ENCODE results near the gene PBX4. TPM values are rescaled to one million over a fixed set of nuclear protein-coding genes. Genes with fewer than 3 reads are reported as not detected.

Gene PBX4
- polyA plus RNA-seq, 1 experiment: 0.63 TPM

DNA sequence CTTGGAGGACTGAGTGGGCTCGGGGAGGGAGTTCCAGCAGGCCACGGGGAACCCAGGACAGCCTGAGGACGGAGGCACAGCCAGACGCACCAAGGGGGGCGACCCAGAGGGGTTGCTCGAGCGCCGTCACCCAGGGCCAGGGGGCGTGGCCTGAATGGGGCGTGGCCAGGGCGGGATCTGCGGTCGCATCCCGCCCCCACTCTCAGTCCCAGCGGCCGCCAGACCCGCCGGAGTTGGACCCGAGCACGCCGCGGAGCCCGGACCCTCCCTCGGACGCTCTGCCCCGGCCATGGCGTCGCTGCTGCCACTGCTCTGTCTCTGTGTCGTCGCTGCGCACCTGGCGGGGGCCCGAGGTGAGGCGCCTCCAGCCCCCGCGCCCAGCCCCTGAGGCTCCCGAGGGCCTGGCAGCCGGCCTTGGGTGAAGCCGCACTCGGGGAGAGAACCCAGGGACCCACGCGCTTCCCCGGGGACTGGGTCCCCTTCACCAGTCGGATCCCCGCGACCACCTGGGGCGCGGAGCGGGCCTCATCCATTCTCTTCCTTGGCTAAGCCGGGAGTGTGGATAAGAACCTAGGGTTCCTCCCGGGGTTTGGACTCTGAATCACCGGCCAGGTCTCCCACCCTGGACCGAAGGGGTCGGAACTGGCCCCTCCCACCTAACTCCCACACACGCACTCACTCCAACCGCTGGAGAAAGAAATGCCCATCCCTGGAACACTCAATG is 80.3 kb downstream of the PBX4 start, which contains the start of gene CILP2:
Gene CILP2 (plus strand): TSS at position 205 of the 724 bp plus-strand sequence. CDS start 85 bp downstream, at position 290.
- peaks cover 21% of the 10 kb centered on the region; the same call in 1 of the 2 replicates for H3K9me3 ChIP-seq (ENCODE audit: control insufficient read depth, insufficient read depth, low read length)
- ChIA-PET CTCF (interaction anchor here (1.0 kb wide), 1 partner anchor 106 kb away, joined by 4 read pairs; no protein-coding TSS in a partner anchor), POLR2A (no interaction called here)
- no peak within 1 kb of the TSS for H3K27ac ChIP-seq (ENCODE audit: low read depth, low read length)
- TF ChIP-seq, protein P1, sequence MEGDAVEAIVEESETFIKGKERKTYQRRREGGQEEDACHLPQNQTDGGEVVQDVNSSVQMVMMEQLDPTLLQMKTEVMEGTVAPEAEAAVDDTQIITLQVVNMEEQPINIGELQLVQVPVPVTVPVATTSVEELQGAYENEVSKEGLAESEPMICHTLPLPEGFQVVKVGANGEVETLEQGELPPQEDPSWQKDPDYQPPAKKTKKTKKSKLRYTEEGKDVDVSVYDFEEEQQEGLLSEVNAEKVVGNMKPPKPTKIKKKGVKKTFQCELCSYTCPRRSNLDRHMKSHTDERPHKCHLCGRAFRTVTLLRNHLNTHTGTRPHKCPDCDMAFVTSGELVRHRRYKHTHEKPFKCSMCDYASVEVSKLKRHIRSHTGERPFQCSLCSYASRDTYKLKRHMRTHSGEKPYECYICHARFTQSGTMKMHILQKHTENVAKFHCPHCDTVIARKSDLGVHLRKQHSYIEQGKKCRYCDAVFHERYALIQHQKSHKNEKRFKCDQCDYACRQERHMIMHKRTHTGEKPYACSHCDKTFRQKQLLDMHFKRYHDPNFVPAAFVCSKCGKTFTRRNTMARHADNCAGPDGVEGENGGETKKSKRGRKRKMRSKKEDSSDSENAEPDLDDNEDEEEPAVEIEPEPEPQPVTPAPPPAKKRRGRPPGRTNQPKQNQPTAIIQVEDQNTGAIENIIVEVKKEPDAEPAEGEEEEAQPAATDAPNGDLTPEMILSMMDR (IDR thresholded peaks at IDR 0.05; ENCODE audit: low read depth, low read length): no peak
- peak within 1 kb of the TSS; percentile 34; the same call in 1 of the 2 replicates for H3K4me3 ChIP-seq (ENCODE audit: low read depth, low read length)
- no peak for DNase-seq (ENCODE audit: low read depth, low spot score)
- H3K27me3 ChIP-seq (ENCODE audit: control insufficient read depth, insufficient read depth, low read length): peaks cover 26% of the 10 kb centered on the region

- Histone ChIP-seq H3K4me3 (ENCODE audit: low read depth, low read length) (no peak overlapping the region), H3K9me3 (ENCODE audit: control insufficient read depth, insufficient read depth, low read length) (peaks cover 18% of the 10 kb centered on the region; the same call in 1 of the 2 replicates), H3K27me3 (ENCODE audit: control insufficient read depth, insufficient read depth, low read length) (peaks cover 26% of the 10 kb centered on the region), H3K27ac (ENCODE audit: low read depth, low read length) (no peak overlapping the region)
- ChIA-PET CTCF (interaction anchor here (0.6 to 1.8 kb wide), 3 partner anchors 20 to 107 kb away, joined by 3 to 5 read pairs (median 4); partner anchors contain the start of gene GMIP), POLR2A (no interaction called here)
- no peak for DNase-seq (ENCODE audit: low read depth, low spot score)
- TF ChIP-seq, protein P1 (IDR thresholded peaks at IDR 0.05; ENCODE audit: low read depth, low read length): no peak
These were observed 81.1 kb downstream of the PBX4 start for GRCh38 chr19:19537075-19538048.

DNA sequence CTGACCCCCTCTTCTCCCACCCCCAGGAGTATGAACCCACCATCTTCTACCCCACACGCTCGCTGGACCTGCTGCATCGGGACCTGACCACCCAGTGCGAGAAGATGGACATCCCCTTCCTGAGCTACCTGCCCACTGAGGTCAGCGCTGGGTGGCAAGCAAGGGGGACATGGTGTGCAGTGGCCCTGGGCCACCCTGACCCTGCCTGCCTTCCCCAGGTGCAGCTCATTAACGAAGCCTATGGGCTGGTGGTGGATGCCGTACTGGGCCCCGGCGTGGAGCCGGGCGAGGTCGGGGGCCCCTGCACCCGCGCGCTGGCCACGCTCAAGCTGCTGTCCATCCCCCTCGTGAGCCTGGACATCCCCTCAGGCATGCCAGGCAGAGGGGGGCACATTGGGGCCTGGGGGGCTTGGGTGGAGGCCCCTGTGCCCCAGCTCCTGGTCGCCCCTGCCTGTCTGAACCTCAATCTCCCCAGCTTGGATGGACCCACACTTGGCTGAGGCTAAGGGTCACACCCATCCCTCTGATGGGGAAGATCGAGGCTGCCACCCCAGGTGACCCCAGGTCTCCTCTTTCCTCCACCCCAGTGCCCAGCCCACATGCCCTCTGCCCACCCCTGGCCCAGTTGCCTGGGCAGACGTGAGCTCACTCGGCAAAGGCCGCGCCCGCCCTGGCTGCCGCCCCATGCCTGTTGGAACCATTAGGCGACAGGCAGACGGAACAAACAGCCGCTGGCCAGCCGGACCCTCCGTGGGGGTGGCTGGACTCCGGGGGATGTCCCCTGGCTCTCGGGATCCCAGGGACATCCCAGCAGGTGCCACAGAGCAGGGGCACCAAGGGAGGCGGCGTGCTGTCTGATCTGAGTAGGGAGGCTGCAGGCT is 82.9 kb downstream of the PBX4 start:
- ChIA-PET POLR2A (interaction anchor here (1.3 kb wide), 1 partner anchor 20 kb away, joined by 3 read pairs; the partner anchor contains the start of genes NDUFA13 and TSSK6), CTCF (interaction anchor here (1.8 kb wide), 1 partner anchor 108 kb away, joined by 5 read pairs; the partner anchor contains the start of gene GMIP)
- peaks cover 10% of the 10 kb centered on the region; the same call in 1 of the 2 replicates for H3K9me3 ChIP-seq (ENCODE audit: control insufficient read depth, insufficient read depth, low read length)
- no peak for DNase-seq (ENCODE audit: low read depth, low spot score)
- TF ChIP-seq, protein P1 (IDR thresholded peaks at IDR 0.05; ENCODE audit: low read depth, low read length): no peak
- H3K27ac ChIP-seq (ENCODE audit: low read depth, low read length): no peak overlapping the region
- no peak overlapping the region for H3K4me3 ChIP-seq (ENCODE audit: low read depth, low read length)
- peaks cover 22% of the 10 kb centered on the region for H3K27me3 ChIP-seq (ENCODE audit: control insufficient read depth, insufficient read depth, low read length)

DNA sequence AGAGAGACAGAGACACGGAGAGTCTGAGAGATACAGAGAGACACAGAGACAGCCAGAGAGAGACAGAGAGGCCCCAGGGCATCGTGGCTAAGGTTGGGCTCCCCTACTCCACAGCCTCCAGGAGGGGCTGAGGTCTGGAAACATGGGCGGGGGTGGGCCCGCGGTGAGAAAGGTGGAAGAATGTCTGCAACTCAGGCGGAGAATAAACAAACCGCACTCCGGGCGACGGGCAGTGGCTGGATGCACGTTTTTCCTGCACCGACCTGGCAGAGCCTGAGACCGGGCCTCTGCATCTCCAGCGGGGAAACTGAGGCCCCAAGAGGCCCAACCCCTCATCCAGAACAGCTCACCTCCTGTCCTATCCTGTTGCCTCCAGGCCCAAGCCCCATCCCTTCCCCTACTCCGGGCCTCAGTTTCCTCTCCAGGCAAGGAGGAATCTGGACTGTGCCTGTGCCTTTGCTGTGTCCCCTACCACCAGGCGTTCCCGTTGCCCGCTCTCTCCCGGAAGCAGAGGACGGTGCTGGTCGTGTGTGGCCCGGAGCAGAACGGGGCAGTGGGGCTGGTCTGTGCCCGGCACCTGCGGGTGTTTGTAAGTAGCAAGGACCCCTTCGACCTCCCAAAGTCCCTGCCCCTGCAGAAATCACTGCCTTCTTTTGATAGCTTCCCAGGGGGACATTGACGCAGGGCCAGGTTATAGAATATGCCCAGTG is 83.8 kb downstream of the PBX4 start:
- no peak for DNase-seq (ENCODE audit: low read depth, low spot score)
- no peak overlapping the region for H3K4me3 ChIP-seq (ENCODE audit: low read depth, low read length)
- TF ChIP-seq, protein P1 (IDR thresholded peaks at IDR 0.05; ENCODE audit: low read depth, low read length): no peak
- POLR2A ChIA-PET: interaction anchor here (1.3 kb wide), 1 partner anchor 19 kb away, joined by 3 read pairs; the partner anchor contains the start of genes NDUFA13 and TSSK6
- no peak overlapping the region for H3K27ac ChIP-seq (ENCODE audit: low read depth, low read length)
- CTCF ChIA-PET: no interaction called here
- peaks cover 18% of the 10 kb centered on the region for H3K27me3 ChIP-seq (ENCODE audit: control insufficient read depth, insufficient read depth, low read length)
- H3K9me3 ChIP-seq (ENCODE audit: control insufficient read depth, insufficient read depth, low read length): peaks cover 6% of the 10 kb centered on the region; the same call in 1 of the 2 replicates

Data from AG04450 (cell line).